NK-92 (cell line): ENCODE measurements around the gene BICC1.

Experiments
- DNase-seq: peaks from one replicate; lab custom pipeline; 2025; ENCODE audit not compliant: unreplicated experiment; lab: John Stamatoyannopoulos, UW

BICC1 gene

GRCh38 chr10:58696736-58697135 is 184.1 kb downstream of the BICC1 start:
- DNase-seq: no peak

GRCh38 chr10:58697691-58698090 is 185.0 kb downstream of the BICC1 start:
- DNase-seq: no peak

DNA sequence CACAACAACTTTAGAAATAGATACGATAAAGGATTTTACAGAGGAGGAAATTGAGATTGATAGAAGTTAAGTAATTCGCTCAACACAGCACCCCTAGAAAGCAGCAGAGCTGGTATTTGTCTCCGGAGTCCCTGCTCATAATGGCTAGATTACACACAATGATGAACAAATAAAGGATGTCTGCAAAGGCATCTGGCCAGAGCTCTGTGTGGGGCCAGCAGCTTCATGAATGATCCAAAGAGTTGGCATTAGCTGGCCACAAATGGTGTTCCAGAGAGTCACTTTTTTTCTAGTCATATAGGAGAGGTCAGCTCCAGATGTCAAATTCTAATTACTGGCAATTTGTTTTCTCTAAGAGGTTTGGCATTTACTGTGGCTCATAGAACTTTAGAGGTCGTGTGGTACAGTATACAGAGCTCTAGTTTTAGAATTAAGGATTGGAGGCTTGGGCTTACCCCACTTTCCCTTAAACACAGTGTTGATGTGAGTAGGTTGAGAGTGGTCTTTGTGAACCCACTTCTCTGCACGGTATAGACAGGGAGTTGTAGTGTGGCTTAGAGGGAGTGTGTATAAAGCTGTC is 186.2 kb downstream of the BICC1 start:
- no peak for DNase-seq

GRCh38 chr10:58700591-58700990 is 187.9 kb downstream of the BICC1 start:
- no peak for DNase-seq

DNA sequence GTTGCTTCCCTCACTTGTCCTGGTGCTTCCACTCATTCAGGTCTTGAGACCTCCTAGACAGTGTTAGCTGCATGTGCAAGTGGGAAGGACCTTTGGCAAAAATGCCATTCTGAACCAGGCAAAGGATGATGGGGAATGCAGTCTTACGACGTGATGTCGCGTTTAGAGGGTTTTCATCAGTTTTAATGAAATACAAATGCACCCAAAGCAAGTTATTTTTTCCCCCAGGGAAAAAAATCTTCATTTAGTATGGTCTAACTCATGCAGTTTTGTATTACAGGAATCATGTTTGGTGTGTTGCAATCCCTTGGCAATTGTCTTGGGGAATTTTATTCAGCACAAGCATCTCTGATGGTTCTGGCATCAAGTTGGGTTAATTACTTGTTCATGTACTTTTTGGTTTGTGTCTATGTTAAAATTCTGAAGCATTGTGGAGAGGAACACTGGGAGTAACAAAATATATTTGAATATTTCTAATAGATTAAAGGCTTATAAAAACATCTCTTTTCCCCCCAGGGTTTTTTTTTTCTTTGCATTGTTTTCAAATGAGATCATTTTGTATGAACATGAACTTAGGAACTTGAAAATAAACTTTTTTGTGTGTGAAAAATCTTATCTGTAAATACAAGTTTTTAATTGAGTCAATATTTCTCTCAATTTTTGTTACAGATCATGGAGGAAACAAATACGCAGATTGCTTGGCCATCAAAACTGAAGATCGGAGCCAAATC is 188.9 kb downstream of the BICC1 start:
- DNase-seq: no peak

DNA sequence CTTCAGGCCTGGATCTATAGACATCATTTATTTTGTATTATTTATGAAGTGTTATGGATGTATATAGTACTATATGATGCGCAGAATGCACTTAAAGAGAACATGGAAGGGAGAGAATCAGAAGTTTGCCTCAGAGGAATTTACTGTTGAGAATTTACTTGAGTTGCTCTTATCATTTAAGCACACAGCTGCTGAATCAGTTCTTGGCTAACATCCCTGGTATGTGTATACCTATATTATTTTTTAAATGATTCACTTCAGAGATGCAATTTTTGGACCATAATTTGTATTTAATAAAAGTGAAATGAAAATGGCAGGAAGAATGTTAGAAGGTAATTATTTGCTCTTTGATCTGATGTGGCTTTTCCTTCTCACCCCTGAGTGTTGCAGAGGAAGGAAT is 191.6 kb downstream of the BICC1 start:
- DNase-seq: no peak

DNA sequence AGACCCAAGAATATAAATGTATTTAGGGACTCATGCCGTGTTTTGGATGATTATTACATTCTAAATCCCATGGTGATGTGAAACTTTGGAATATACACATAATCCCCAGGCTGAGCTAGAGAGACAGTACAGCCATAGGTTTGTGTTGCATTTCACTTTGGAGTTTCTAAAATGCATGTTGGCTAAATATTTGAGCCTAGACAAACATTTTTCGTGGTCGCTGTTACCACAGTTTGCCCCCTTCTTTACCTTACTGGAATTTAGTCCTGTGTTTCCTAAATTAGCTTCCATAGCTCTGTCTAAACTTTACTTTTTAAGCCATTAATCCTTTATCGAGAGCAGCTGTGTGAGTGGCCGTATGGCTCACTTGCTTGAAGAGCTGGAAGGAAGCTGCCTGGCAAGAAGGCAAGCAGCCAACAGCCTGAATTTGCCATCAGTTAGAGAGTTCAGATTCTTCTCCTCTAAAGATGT is 192.0 kb downstream of the BICC1 start:
- no peak for DNase-seq

- no peak for DNase-seq
Measured at GRCh38 chr10:58706836-58707235, 194.2 kb downstream of the BICC1 start.

DNA sequence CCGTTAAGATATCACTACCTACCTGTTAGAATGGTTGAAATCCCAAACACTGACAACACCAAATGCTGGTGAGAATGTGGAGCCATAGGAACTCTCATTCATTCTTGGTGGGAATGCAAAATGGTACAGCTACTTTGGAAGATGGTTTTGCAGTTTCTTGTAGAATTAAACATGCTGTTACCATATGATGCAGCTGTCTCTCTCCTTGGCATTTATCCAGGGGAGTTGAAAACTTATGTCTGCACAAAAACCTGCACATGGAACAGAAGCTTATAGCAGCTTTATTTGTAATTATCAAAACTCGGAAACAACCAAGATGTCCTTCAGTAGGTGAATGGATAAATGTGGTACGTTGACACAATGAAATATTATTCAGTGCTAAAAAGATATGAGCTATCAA is 199.5 kb downstream of the BICC1 start:
- DNase-seq: no peak

DNA sequence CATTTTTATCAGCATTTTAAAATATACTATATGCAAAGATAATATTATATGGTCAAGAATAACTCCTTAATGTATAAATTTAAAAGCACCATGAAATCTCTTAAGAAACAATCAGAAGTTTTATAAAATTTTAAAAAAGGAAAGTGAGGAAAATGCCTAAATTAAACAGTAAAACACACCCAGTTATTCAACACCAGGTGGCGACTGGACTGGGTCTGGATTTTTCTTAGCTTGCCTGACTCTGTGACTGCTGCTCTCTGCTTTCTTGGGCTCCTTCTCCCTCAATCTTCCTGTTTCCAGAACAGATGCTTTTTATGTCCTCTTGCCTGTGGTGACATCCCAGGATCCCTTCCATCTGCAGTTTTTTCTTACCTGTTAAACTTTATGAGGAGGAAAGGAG is 200.3 kb downstream of the BICC1 start:
- DNase-seq: no peak

- DNase-seq: no peak
Measured at GRCh38 chr10:58714409-58714808, 201.7 kb downstream of the BICC1 start.

DNA sequence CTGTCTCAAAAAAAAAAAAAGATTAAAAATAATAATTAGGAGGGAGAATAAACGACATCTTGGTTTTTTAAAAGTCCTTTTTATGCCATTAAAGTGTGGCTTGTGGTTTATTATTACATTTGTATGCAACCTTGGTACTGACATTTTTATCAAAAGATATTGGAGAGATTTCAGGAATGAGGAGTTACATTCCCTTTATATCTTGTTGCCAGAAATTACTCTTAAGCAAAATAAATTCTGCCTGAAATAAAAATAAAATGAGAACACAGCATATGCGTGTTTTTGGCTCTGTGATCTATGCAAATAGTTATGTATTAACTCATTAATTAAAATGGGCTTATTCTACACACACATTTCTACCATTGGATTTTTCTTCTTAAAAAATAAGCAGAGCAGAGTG is 202.4 kb downstream of the BICC1 start:
- no peak for DNase-seq

- no peak for DNase-seq
Measured at GRCh38 chr10:58718596-58718995, 205.9 kb downstream of the BICC1 start.

- DNase-seq: no peak
Measured at GRCh38 chr10:58721601-58722281, 209.1 kb downstream of the BICC1 start.

GRCh38 chr10:58723186-58723585 is 210.5 kb downstream of the BICC1 start:
- DNase-seq: no peak

- no peak for DNase-seq
Measured at GRCh38 chr10:58723966-58724365, 211.3 kb downstream of the BICC1 start.

GRCh38 chr10:58724781-58725180 is 212.1 kb downstream of the BICC1 start:
- DNase-seq: no peak

DNA sequence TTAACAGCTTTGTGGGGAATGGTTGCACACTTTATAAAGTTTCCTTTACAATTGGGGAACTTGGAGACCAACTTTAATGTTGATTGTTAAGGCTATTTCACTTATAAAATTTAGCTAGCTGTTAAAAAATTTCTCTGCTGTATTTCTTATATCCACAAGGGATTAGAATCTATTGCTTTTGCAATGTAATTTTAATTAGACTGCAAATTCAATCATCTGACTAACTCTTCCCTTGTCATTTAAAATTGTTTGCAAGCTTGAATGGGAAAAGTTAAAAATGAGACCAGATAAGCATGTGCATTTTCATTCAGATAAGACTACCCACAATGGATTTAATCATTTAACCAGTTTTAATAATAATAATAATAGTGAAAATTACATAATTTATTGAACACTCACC is 213.2 kb downstream of the BICC1 start:
- no peak for DNase-seq

GRCh38 chr10:58727633-58728032 is 215.0 kb downstream of the BICC1 start:
- DNase-seq: no peak

DNA sequence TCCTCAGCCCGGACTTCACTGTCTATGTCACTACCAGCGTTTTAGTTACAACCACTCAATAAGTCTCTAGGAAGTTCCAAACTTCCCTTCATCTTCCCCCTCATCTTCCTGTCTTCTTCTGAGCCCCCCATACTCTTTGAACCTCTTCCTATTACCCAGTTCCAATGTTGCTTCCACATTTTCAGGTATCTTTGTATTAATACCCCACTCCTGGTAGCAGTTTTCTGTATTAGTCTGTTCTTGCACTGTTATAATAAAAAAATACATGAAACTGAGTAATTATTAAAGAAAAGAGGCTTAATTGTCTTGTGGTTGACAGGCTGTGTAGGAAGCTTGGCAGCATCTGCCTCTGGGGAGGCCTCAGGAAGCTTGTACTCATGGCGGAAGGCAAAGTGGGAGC is 218.6 kb downstream of the BICC1 start:
- no peak for DNase-seq

DNA sequence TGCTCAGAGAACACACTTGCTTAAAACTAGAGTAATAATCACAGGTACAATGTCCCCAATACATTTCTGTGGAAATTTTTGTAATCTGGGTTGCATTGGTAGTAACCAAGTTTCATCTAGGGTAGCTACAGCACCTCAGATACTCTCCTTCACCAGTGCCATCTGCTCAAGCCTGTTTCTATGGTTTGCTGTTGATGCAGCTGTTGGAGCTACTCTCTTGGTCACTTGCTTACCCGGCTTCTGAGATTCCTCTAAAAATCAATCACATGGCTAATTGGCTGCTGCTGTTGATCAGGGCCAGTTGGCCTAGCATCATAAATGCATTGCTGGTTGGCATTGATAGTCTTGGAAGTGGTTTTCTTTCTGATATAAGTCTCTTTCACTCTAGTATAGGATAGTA is 220.8 kb downstream of the BICC1 start:
- no peak for DNase-seq

DNA sequence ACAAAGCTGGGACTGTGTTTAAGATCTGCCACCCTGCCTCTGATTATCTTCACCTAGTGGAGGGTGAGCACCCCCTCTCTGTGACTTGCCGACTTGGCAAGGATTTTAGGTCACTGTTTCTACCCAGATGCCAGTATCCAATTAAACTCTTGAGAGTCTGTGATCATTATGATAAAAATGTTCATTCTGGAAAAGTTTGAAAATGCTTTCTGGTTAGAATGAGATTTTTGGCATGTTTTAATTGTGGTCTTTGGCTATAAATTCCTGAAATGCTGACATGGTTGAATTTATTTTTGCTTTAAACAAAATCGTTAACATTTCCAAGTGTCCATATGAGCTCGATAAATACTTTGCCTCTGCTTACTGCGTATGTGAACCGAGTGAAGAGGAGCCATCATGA is 221.4 kb downstream of the BICC1 start:
- DNase-seq: no peak
